Measurements from ENCODE around the gene PIEZO2. TPM values are rescaled to one million over a fixed set of nuclear protein-coding genes. Genes with fewer than 3 reads are reported as not detected.
A peak's percentile ranks its signal among the peaks of the same experiment; 100 is the strongest.

Gene PIEZO2
- total RNA-seq, 4 donors from 2014 or later: 2.4 to 5.2 (median 3.3) TPM

DNA sequence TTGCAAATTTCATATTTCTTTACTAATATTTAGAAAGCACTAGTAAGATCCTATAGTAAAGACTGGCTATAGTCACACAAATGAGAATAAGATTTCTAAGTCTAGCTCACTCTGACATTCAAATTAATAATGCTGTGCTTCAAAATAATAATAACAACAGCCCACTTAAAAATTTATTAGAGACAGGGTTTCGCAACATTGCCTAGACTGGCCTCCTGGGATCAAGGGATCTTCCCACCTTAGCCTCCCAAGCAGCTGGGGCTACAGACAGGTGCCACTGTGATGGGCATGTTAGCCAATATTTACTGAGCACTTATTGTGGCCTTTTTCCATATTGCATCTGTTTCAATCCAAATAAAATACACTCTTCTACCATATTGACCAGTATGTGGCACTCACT is 96.1 kb downstream of the PIEZO2 start:
- Histone ChIP-seq H3K36me3 (no peaks in the 10 kb centered on the region), H3K9me3 (no peaks in the 10 kb centered on the region), H3K4me1 (no peaks in the 10 kb centered on the region), H3K27me3 (no peaks in the 10 kb centered on the region), H3K4me3 (no peak overlapping the region), H3K27ac (replicated peaks in 1 of 4) (no peak overlapping the region)
- TF ChIP-seq EP300 (IDR thresholded peaks at IDR 0.05) (no peak), POLR2AphosphoS5 (IDR thresholded peaks at IDR 0.05) (no peak), POLR2A (IDR thresholded peaks at IDR 0.05; ENCODE audit: low read depth) (no peak)
- TF ChIP-seq, protein P1, sequence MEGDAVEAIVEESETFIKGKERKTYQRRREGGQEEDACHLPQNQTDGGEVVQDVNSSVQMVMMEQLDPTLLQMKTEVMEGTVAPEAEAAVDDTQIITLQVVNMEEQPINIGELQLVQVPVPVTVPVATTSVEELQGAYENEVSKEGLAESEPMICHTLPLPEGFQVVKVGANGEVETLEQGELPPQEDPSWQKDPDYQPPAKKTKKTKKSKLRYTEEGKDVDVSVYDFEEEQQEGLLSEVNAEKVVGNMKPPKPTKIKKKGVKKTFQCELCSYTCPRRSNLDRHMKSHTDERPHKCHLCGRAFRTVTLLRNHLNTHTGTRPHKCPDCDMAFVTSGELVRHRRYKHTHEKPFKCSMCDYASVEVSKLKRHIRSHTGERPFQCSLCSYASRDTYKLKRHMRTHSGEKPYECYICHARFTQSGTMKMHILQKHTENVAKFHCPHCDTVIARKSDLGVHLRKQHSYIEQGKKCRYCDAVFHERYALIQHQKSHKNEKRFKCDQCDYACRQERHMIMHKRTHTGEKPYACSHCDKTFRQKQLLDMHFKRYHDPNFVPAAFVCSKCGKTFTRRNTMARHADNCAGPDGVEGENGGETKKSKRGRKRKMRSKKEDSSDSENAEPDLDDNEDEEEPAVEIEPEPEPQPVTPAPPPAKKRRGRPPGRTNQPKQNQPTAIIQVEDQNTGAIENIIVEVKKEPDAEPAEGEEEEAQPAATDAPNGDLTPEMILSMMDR (IDR thresholded peaks at IDR 0.05): no peak
- no peak for DNase-seq (ENCODE audit: extremely low spot score)
- 92% methylated on average over 1 of the region's 1 CpG for WGBS
- intact Hi-C loops (cut with DNase I): no loop called here

DNA sequence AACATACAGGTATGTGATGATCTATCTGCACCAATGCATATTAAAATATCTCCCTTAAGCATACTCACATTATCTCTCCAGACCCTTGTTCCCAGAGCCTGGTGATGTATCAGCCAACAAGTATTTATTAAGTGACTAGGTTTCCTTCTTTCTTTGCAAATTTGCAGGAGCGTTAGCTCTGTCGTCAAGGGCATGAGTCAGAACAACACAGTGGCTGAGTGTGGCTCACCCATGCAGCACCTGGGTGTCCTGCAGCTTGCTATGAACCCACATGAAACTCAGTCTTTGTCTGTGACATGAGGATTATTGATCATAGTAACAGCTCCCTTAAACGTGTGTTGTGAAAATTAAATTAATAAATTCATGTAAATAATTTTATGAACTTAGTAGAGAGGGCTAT is 96.6 kb downstream of the PIEZO2 start:
- 78% methylated on average over 3 of the region's 3 CpGs for WGBS
- DNase-seq (ENCODE audit: extremely low spot score): no peak
- H3K27ac ChIP-seq (replicated peaks in 1 of 4): no peak overlapping the region
- H3K4me3 ChIP-seq: no peak overlapping the region
- no peak for TF ChIP-seq POLR2A (IDR thresholded peaks at IDR 0.05; ENCODE audit: low read depth)
- no peak for TF ChIP-seq EP300 (IDR thresholded peaks at IDR 0.05)
- TF ChIP-seq, protein P1 (IDR thresholded peaks at IDR 0.05): no peak
- TF ChIP-seq POLR2AphosphoS5 (IDR thresholded peaks at IDR 0.05): no peak
- intact Hi-C loops (cut with DNase I): no loop called here
- no peaks in the 10 kb centered on the region for H3K4me1 ChIP-seq
- no peaks in the 10 kb centered on the region for H3K27me3 ChIP-seq
- no peaks in the 10 kb centered on the region for H3K36me3 ChIP-seq
- no peaks in the 10 kb centered on the region for H3K9me3 ChIP-seq

DNA sequence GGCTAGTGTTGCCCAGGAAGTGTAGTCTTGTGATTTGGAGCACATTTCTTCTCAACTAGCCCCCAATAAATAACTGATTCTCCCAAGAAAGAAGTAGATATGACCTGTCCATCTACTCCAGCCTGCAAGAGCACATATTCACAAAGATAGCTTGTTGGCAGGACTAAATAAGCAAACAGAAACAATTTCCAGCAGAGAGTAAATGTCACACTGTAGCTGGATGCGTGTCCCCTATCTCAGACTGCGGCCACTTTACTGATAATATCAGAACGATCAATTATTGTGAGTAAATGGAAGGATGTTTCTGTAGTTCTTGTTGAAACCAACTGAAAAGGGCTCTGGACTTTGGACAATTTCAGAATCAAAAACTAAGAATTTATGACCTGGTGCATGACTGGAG is 97.9 kb downstream of the PIEZO2 start:
- WGBS: 86% methylated on average over 3 of the region's 3 CpGs
- Histone ChIP-seq H3K27ac (replicated peaks in 1 of 4) (no peak overlapping the region), H3K4me3 (no peak overlapping the region), H3K27me3 (no peaks in the 10 kb centered on the region), H3K4me1 (no peaks in the 10 kb centered on the region), H3K36me3 (no peaks in the 10 kb centered on the region), H3K9me3 (no peaks in the 10 kb centered on the region)
- DNase-seq (ENCODE audit: extremely low spot score): peak; percentile 53
- no peak for TF ChIP-seq POLR2AphosphoS5 (IDR thresholded peaks at IDR 0.05)
- TF ChIP-seq, protein P1 (IDR thresholded peaks at IDR 0.05): no peak
- TF ChIP-seq POLR2A (IDR thresholded peaks at IDR 0.05; ENCODE audit: low read depth): no peak
- TF ChIP-seq EP300 (IDR thresholded peaks at IDR 0.05): no peak
- intact Hi-C loops (cut with DNase I): no loop called here

DNA sequence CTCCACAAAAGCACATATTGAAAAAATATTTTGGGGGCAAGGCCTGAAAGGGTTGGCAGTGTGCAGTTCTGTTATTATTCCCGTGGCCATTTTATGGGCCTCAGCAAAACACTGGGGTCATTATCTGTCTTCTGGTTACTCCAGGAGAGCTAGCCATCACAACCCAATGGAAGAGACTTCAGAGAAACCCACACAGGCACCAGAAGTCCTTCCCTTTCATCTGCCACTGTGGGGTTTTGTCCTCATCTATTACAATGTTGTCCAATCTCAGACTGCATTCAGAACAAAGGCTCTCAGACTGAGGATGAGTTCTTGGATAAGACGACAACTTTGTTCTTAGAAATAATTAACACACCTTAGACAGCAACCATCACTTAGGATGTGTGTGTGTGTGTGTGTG is 98.4 kb downstream of the PIEZO2 start:
- TF ChIP-seq EP300 (IDR thresholded peaks at IDR 0.05): no peak
- TF ChIP-seq POLR2AphosphoS5 (IDR thresholded peaks at IDR 0.05): no peak
- TF ChIP-seq, protein P1 (IDR thresholded peaks at IDR 0.05): no peak
- no peak for TF ChIP-seq POLR2A (IDR thresholded peaks at IDR 0.05; ENCODE audit: low read depth)
- Histone ChIP-seq H3K9me3 (no peaks in the 10 kb centered on the region), H3K27me3 (no peaks in the 10 kb centered on the region), H3K27ac (replicated peaks in 1 of 4) (no peak overlapping the region), H3K36me3 (no peaks in the 10 kb centered on the region), H3K4me1 (no peaks in the 10 kb centered on the region), H3K4me3 (no peak overlapping the region)
- 89% methylated on average over 2 of the region's 2 CpGs for WGBS
- intact Hi-C loops (cut with DNase I): no loop called here
- peak; percentile 17 for DNase-seq (ENCODE audit: extremely low spot score)

DNA sequence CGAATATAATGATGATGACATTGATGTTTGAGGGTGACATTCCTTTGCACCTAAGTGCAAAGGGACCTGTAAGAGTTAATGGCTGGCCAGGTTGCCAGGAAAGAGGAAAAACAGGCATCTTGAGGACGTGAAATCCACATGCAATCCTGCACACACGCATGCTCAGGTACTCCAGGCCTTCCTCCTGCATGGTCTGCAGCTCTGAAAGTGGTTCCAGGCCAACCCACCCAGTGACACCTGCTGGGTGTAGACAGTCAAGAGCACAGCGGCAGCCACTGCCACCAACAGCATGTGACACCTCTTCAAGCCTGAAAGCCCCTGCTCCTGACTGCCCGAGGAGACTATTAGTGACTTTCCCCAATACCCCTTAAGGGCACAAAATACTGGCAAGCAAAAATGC is 101.6 kb downstream of the PIEZO2 start:
- no peaks in the 10 kb centered on the region for H3K9me3 ChIP-seq
- WGBS: 83% methylated on average over 5 of the region's 5 CpGs
- H3K27ac ChIP-seq (replicated peaks in 1 of 4): no peak overlapping the region
- peak; percentile 79 for DNase-seq (ENCODE audit: extremely low spot score)
- H3K4me3 ChIP-seq: no peak overlapping the region
- intact Hi-C loops (cut with DNase I): no loop called here
- no peaks in the 10 kb centered on the region for H3K4me1 ChIP-seq
- H3K36me3 ChIP-seq: no peaks in the 10 kb centered on the region
- TF ChIP-seq EP300 (IDR thresholded peaks at IDR 0.05) (no peak), POLR2AphosphoS5 (IDR thresholded peaks at IDR 0.05) (no peak), POLR2A (IDR thresholded peaks at IDR 0.05; ENCODE audit: low read depth) (no peak)
- TF ChIP-seq, protein P1 (IDR thresholded peaks at IDR 0.05): no peak
- H3K27me3 ChIP-seq: no peaks in the 10 kb centered on the region
